ENCODE data around the gene CD69.

- TF ChIP-seq CTCF (IDR thresholded peaks at IDR 0.05): no peak
- no peak for TF ChIP-seq EZH2 (IDR thresholded peaks at IDR 0.05)
These were observed 19.0 kb downstream of the CD69 start for GRCh38 chr12:9741726-9742125.

Data from neural progenitor cell (in vitro differentiated cells).